GM12872 (cell line): ENCODE data around the gene NCSTN.

Experiments
- TF ChIP-seq, protein P1 (sequence below): IDR thresholded peaks from 3 replicates; pipeline ENCODE4 v1.5.1; 2011; ENCODE audit warnings: low read depth, mild to moderate bottlenecking, low read length, moderate library complexity; ENCODE audit not compliant: insufficient read depth

The NCSTN gene

DNA sequence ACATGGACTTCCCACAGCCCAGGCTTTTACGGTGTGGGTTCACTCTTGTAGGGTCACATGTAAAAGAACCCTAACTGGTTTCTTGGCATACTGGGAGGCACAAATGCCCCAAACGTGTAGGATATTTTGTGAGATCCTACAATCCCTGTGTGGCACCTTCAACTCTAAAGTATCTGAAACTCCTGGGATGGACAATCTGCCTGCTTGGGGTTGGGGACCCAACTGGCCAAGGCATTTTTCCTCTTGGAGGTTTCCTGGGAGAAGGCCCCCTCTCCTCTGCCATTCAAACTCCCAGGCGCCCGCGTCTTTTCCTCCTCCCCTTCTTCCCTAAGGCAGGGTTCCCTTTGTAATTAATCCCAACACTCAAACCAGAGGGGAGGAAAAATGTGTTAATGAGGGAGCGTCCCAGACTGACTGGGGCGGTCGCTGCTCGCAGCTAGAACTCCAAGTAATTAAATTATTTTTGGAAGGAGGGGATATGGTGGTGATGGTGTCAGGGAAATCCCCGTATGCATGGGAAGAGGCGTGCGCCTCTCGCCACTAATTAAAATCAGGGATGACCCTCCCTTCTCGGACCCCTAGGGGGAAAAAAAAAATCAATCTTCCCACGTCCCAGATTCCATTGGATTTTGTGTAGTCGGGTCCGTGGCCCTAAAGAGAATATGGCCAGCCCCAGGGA lies 56.5 kb downstream of the NCSTN start:
- TF ChIP-seq, protein P1, sequence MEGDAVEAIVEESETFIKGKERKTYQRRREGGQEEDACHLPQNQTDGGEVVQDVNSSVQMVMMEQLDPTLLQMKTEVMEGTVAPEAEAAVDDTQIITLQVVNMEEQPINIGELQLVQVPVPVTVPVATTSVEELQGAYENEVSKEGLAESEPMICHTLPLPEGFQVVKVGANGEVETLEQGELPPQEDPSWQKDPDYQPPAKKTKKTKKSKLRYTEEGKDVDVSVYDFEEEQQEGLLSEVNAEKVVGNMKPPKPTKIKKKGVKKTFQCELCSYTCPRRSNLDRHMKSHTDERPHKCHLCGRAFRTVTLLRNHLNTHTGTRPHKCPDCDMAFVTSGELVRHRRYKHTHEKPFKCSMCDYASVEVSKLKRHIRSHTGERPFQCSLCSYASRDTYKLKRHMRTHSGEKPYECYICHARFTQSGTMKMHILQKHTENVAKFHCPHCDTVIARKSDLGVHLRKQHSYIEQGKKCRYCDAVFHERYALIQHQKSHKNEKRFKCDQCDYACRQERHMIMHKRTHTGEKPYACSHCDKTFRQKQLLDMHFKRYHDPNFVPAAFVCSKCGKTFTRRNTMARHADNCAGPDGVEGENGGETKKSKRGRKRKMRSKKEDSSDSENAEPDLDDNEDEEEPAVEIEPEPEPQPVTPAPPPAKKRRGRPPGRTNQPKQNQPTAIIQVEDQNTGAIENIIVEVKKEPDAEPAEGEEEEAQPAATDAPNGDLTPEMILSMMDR, result no peak

DNA sequence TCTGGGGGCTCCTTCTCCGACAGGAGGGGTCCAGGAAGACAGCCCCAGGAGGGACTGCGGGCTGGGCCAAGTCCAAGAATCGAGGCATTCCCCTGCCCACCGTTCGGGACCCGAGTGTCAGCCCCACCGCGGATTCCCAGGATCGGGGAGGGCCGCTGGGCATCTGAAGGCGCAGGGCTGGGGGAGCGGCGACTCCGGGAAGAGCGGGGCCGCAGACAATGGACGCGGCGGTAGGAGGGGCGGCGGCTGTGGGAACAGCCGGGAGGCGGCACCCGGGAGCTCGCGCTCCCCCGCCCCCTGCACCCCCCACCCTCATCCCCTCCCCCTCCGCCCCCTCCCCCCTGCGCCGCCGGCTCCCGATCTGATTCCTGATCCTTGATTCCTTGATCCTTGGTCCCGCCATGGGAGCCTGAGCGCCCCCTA lies 57.1 kb downstream of the NCSTN start, which contains the start of gene VANGL2:
VANGL2 (plus strand) TSS at position 342 of the 423 bp plus-strand sequence. CDS start 15,274 bp downstream, outside the sequence.
- TF ChIP-seq, protein P1, result no peak

DNA sequence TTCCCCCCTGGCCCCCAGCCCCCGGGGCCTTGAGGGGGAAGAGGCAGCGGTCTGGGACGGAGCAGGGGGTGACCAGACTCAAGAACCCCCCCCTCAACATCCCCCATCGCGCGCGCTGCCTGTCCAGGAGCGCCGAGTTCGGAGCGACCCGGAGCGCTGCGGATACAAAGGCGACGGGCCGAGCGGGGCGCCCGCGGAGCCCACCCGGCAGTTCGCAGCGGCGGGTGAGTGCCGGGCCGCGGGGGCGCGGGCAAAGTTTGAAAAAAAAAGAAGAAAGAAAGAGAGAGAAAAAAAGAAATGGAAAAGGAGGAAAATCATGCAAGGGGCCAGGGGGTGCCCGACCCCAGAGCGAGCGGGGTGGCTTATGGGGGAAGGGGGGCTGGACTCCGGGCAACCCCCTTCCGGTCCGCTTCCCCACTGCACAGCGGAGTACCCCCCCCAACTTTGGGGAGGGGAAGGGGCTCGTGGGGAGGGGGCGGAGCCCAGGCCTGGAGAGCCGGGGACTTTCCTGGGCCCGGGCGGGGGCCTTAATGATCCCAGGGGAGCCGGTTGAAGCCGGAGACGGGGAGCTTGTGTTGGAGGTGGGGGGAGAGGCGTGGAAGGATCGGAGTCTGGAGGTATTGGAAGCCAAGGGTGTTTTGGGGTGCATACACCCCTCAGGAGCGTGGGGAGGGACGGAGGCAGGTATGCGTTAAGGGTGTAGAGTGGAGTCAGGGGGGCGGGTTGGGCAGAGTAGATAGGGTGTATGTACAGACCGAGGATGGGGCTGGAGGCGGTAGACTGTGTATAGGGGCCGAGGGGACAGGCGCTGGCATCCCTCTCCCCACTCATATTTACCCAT lies 57.7 kb downstream of the NCSTN start:
- TF ChIP-seq, protein P1, result no peak

DNA sequence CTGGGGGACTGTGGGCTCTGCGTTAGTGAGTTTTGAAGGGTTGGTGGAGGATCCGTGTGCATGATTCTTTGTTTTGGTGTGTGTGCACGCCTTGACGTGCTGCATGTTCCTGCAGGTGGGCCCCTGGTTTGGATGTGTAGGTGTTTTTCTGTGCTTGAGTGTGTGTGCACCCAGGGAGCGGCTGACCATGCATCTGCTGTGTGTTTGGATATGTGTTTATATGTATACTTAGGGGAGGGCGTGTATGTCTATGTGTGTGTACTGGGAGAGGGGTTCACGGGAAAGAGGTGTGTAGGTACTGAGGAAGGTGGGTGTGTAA lies 58.3 kb downstream of the NCSTN start:
- TF ChIP-seq, protein P1, result no peak

DNA sequence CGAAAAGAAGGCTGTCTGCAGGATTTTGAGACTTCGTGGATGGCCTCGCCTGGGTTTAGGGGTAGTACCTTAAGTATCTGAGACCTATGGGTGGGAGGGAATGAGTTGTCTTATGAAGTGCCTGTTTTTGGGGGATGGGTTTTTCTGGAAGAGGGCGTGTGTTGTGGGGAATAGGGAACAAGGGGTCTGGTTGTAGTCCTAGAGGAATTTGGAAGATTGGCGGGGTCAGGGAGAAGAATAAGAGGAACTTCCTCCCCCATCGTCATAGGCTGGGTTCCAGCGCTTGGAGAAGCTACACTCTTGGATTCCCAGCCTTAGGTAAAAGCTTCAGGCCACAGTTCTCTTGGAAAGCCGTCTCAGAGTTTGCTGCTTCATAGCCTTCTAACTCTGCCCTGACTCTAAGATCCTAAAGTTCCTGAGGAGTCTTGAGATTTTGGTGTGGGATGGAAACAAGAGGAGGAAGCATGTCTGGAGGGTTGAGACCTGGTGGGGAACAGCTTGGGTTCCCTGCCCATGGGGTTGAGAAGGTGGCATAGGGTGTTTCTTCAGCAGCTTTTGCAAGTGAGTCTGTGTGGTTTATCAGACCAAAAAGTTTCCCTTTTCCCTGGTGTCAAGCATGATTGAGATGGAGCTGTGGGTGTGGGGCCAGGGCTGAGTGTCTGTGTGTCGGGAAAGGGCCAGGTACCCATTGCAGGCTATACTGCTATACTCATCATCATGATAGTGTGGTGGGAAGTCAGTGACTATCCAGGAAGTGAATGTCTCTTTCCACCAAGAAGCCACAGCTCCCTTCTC lies 59.0 kb downstream of the NCSTN start:
- TF ChIP-seq, protein P1, result no peak

DNA sequence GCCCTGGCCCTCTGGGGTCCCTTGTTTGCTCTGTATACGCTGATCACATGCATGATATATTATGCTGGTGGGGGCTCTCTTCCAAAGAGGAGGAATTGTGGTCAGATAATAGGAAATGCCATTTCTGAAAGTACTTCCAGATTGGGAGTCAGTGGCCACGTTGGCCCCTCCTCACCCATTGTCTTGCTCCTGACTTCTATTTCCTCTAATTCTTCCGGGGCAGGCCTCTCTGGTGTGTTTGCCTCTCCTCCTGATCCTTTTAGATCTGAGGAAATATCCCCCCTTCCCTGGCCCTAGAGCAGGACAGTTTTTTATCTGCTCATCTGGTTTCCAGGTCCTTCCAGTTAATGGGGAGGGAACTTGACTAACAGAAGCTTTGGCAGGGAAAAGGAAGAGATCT lies 60.1 kb downstream of the NCSTN start:
- TF ChIP-seq, protein P1, result no peak

DNA sequence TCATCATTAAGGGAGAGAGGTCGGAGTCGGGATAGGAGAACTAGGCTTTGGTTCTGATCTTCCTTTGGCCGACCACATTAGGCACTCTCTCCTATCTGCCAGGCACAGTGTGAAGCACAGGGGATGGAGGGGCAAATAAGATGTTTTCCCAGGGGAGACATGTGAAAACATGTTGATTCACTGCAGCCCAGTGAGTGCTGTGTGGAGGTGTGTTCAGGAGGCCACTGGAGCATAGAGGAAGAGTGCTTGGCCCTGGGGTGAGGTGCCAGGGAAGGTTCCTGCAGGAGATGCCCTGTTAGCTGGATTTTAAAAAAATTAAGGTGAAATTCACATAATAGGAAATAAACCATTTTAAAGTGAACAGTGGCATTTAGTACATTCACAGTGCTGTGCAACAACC lies 60.9 kb downstream of the NCSTN start:
- TF ChIP-seq, protein P1, result no peak
